Astrocyte (in vitro differentiated cells and primary cell): ENCODE measurements around the gene SLC16A10. TPM values are rescaled to one million over a fixed set of nuclear protein-coding genes. Genes with fewer than 3 reads are reported as not detected.
"Not testable (repeated sequence)": the region's sequence is repeated elsewhere in the genome, so short reads cannot be mapped to it uniquely, and the experiment has no call there.

ENCODE experiments used
- DNase-seq: peaks from one replicate; pipeline ENCODE4 v3.0.0-alpha.2; 2010; ENCODE audit warnings: low read depth
- FAIRE-seq: peaks from 2 replicates; lab custom pipeline; 2011; peaks lifted over from hg19 to GRCh38; lab: Jason Lieb, UNC
- H2AFZ ChIP-seq: 2 replicates; pipeline ENCODE4 v1.6.0; 2012; ENCODE audit warnings: low read depth, low read length, inconsistent platforms
- H3K27ac ChIP-seq: 2 replicates; pipeline ENCODE4 v1.5.1; 2011; ENCODE audit warnings: low read depth, low read length, inconsistent platforms
- H3K27me3 ChIP-seq: 2 replicates; pipeline ENCODE4 v1.6.0; 2011; ENCODE audit warnings: low read length, inconsistent platforms; ENCODE audit not compliant: insufficient read depth
- H3K36me3 ChIP-seq: 2 replicates; pipeline ENCODE4 v1.5.1; 2011; ENCODE audit warnings: low read length, inconsistent platforms; ENCODE audit not compliant: insufficient read depth
- H3K4me1 ChIP-seq: 2 replicates; pipeline ENCODE4 v1.5.1; 2011; ENCODE audit warnings: low read length, inconsistent platforms; ENCODE audit not compliant: insufficient read depth
- H3K4me2 ChIP-seq: 2 replicates; pipeline ENCODE4 v1.6.0; 2012; ENCODE audit warnings: low read length, inconsistent platforms
- H3K4me3 ChIP-seq: 2 replicates; pipeline ENCODE4 v1.5.1; 2011; ENCODE audit warnings: low read depth, mild to moderate bottlenecking, low read length, inconsistent platforms; ENCODE audit not compliant: insufficient read depth
- H3K79me2 ChIP-seq: 2 replicates; pipeline ENCODE4 v1.6.0; 2012; ENCODE audit warnings: mild to moderate bottlenecking, low read length, inconsistent platforms; ENCODE audit not compliant: insufficient read depth
- H3K9ac ChIP-seq: 2 replicates; pipeline ENCODE4 v1.6.0; 2012; ENCODE audit warnings: mild to moderate bottlenecking, low read length, inconsistent platforms
- H3K9me3 ChIP-seq: 2 replicates; pipeline ENCODE4 v1.5.1; 2012; ENCODE audit warnings: low read depth, mild to moderate bottlenecking, low read length, inconsistent platforms; ENCODE audit not compliant: insufficient read depth
- H4K20me1 ChIP-seq: 2 replicates; pipeline ENCODE4 v1.6.0; 2012; ENCODE audit warnings: low read length, inconsistent platforms; ENCODE audit not compliant: insufficient read depth
- H3K27ac Mint-ChIP-seq: one replicate; pipeline ENCODE4 v1.8.0; 2021; ENCODE audit warnings: mild to moderate bottlenecking, mixed read lengths; ENCODE audit not compliant: unreplicated experiment
- H3K27me3 Mint-ChIP-seq: one replicate; pipeline ENCODE4 v1.8.0; 2021; ENCODE audit warnings: low read depth, mixed read lengths; ENCODE audit not compliant: unreplicated experiment
- H3K36me3 Mint-ChIP-seq: one replicate; pipeline ENCODE4 v1.8.0; 2021; ENCODE audit warnings: low read depth, mixed read lengths; ENCODE audit not compliant: unreplicated experiment
- H3K4me1 Mint-ChIP-seq: one replicate; pipeline ENCODE4 v1.8.0; 2021; ENCODE audit warnings: low read depth, mixed read lengths; ENCODE audit not compliant: unreplicated experiment
- H3K4me3 Mint-ChIP-seq: one replicate; pipeline ENCODE4 v1.8.0; 2021; ENCODE audit warnings: mild to moderate bottlenecking, moderate library complexity, mixed read lengths; ENCODE audit not compliant: unreplicated experiment
- H3K9me3 Mint-ChIP-seq: one replicate; pipeline ENCODE4 v1.8.0; 2021; ENCODE audit warnings: mild to moderate bottlenecking, mixed read lengths; ENCODE audit not compliant: unreplicated experiment
- EZH2 ChIP-seq: IDR thresholded peaks from 2 replicates; pipeline ENCODE4 v1.6.1; 2012; ENCODE audit warnings: mild to moderate bottlenecking, low read length, inconsistent platforms; ENCODE audit not compliant: insufficient read depth
- total RNA-seq: library from RNA; stranded (reverse); gene quantifications from 2 replicates; pipeline ENCODE4 v1.2.1, GENCODE V29; 2021
- TF ChIP-seq, protein P1 (sequence below): IDR thresholded peaks from 2 replicates; pipeline ENCODE4 v1.5.1; 2011; ENCODE audit warnings: low read depth, mild to moderate bottlenecking, inconsistent platforms, low read length, moderate library complexity; ENCODE audit not compliant: insufficient read depth

Gene SLC16A10
- total RNA-seq, 1 donor from 2014 or later, result 0.18 TPM

DNA sequence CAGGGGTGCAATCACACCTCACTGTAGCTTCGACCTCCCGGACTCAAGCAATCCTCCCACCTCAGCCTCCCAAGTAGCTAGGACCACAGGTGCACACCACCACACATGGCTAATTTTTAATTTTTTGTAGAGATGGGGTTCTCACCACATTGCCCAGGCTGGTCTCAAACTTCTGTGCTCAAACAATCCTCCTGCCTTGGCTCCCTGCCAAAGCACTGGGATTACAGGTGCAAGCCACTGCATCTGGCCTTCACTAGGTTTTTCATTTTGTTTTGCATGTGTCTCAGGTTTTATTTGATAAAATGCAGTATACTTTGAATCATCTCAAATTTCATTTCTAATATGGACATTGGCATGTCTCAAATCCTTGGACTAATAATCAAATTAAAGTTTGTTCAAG, 98.7 kb downstream of the SLC16A10 start:
- H3K27ac Mint-ChIP-seq, result no peak overlapping the region
- Histone ChIP-seq H3K4me1 (no peaks in the 10 kb centered on the region), H3K27me3 (no peaks in the 10 kb centered on the region), H3K36me3 (no peaks in the 10 kb centered on the region), H3K4me2 (no peak overlapping the region), H4K20me1 (no peaks in the 10 kb centered on the region), H2AFZ (no peak overlapping the region), H3K27ac (no peak overlapping the region), H3K9me3 (no peaks in the 10 kb centered on the region), H3K79me2 (no peaks in the 10 kb centered on the region), H3K4me3 (no peak overlapping the region), H3K9ac (no peak overlapping the region)
- no peak overlapping the region for H3K4me3 Mint-ChIP-seq
- no peak for TF ChIP-seq EZH2
- TF ChIP-seq, protein P1, sequence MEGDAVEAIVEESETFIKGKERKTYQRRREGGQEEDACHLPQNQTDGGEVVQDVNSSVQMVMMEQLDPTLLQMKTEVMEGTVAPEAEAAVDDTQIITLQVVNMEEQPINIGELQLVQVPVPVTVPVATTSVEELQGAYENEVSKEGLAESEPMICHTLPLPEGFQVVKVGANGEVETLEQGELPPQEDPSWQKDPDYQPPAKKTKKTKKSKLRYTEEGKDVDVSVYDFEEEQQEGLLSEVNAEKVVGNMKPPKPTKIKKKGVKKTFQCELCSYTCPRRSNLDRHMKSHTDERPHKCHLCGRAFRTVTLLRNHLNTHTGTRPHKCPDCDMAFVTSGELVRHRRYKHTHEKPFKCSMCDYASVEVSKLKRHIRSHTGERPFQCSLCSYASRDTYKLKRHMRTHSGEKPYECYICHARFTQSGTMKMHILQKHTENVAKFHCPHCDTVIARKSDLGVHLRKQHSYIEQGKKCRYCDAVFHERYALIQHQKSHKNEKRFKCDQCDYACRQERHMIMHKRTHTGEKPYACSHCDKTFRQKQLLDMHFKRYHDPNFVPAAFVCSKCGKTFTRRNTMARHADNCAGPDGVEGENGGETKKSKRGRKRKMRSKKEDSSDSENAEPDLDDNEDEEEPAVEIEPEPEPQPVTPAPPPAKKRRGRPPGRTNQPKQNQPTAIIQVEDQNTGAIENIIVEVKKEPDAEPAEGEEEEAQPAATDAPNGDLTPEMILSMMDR, result no peak
- H3K4me1 Mint-ChIP-seq, result no peaks in the 10 kb centered on the region
- peaks cover 5% of the 10 kb centered on the region for H3K9me3 Mint-ChIP-seq
- no peaks in the 10 kb centered on the region for H3K36me3 Mint-ChIP-seq
- no peak for FAIRE-seq
- H3K27me3 Mint-ChIP-seq, result no peaks in the 10 kb centered on the region
- DNase-seq, result no peak

DNA sequence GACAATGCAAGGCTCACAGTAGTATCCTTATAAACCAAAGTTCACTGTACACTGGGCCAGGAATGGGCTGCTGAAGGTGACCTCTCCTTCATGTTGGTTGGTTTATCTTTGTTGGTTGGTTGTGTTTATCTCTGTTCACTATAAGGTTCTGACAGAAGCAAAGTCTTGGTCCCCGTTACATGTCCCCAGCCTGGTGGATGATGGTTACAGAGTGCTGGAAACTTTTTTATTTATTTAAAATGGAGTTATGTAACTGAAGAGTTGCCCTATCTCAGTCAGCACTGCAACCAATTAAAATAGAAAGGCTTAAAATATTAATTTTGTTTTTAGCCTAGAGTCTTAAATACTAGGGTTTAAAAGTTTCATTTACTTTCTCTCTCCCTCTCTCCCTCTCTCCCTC, 100.6 kb downstream of the SLC16A10 start:
- H3K36me3 Mint-ChIP-seq, result no peaks in the 10 kb centered on the region
- Histone ChIP-seq H3K4me2 (no peak overlapping the region), H3K27me3 (no peaks in the 10 kb centered on the region), H3K27ac (no peak overlapping the region), H3K4me1 (no peaks in the 10 kb centered on the region), H4K20me1 (no peaks in the 10 kb centered on the region), H2AFZ (no peak overlapping the region), H3K4me3 (no peak overlapping the region), H3K79me2 (no peaks in the 10 kb centered on the region), H3K9me3 (no peaks in the 10 kb centered on the region), H3K36me3 (no peaks in the 10 kb centered on the region), H3K9ac (no peak overlapping the region)
- TF ChIP-seq, protein P1, result no peak
- no peak for TF ChIP-seq EZH2
- H3K9me3 Mint-ChIP-seq, result peaks cover 7% of the 10 kb centered on the region
- no peak for FAIRE-seq
- no peaks in the 10 kb centered on the region for H3K4me1 Mint-ChIP-seq
- H3K27ac Mint-ChIP-seq, result no peak overlapping the region
- H3K27me3 Mint-ChIP-seq, result no peaks in the 10 kb centered on the region
- DNase-seq, result no peak
- H3K4me3 Mint-ChIP-seq, result no peak overlapping the region

DNA sequence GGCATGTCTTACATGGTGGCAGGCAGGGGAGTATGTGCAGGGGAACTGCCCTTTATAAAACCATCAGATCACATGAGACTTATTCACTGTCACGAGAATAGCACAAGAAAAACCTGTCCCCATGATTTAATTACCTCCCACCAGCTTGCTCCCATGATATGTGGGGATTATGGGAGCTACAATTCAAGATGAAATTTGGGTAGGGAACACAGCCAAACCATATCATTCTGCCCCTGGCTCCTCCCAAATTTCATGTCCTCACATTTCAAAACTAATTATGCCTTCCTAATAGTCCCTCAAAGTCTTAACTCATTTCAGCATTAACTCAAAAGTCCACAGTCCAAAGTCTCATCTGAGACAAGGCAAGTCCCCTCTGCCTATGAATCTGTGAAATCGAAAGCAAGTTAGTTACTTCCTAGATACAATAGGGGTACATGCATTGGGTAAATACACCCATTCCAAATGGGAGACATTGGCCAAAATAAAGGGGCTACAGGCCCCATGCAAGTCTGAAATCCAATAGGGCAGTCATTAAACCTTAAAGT, 102.4 kb downstream of the SLC16A10 start:
- not testable (repeated sequence) for H3K36me3 Mint-ChIP-seq, H3K27me3 ChIP-seq, H3K9ac ChIP-seq, H3K4me3 Mint-ChIP-seq, H3K36me3 ChIP-seq, H3K9me3 ChIP-seq, H3K4me2 ChIP-seq, H3K4me1 ChIP-seq, DNase-seq, H4K20me1 ChIP-seq, H3K27ac Mint-ChIP-seq, H3K4me3 ChIP-seq, FAIRE-seq, H2AFZ ChIP-seq, H3K79me2 ChIP-seq, H3K9me3 Mint-ChIP-seq, H3K27ac ChIP-seq, H3K4me1 Mint-ChIP-seq, H3K27me3 Mint-ChIP-seq
